DMS114 treated with DMSO at 0.1 percent for 48 hours (cell line): ENCODE data around the gene PAK1IP1.
"Not testable (repeated sequence)": the region's sequence is repeated elsewhere in the genome, so short reads cannot be mapped to it uniquely, and the experiment has no call there.

Experiments
- DNase-seq: peaks from one replicate; lab custom pipeline; 2025; ENCODE audit not compliant: unreplicated experiment; lab: John Stamatoyannopoulos, UW

Gene PAK1IP1, protein sequence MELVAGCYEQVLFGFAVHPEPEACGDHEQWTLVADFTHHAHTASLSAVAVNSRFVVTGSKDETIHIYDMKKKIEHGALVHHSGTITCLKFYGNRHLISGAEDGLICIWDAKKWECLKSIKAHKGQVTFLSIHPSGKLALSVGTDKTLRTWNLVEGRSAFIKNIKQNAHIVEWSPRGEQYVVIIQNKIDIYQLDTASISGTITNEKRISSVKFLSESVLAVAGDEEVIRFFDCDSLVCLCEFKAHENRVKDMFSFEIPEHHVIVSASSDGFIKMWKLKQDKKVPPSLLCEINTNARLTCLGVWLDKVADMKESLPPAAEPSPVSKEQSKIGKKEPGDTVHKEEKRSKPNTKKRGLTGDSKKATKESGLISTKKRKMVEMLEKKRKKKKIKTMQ

DNA sequence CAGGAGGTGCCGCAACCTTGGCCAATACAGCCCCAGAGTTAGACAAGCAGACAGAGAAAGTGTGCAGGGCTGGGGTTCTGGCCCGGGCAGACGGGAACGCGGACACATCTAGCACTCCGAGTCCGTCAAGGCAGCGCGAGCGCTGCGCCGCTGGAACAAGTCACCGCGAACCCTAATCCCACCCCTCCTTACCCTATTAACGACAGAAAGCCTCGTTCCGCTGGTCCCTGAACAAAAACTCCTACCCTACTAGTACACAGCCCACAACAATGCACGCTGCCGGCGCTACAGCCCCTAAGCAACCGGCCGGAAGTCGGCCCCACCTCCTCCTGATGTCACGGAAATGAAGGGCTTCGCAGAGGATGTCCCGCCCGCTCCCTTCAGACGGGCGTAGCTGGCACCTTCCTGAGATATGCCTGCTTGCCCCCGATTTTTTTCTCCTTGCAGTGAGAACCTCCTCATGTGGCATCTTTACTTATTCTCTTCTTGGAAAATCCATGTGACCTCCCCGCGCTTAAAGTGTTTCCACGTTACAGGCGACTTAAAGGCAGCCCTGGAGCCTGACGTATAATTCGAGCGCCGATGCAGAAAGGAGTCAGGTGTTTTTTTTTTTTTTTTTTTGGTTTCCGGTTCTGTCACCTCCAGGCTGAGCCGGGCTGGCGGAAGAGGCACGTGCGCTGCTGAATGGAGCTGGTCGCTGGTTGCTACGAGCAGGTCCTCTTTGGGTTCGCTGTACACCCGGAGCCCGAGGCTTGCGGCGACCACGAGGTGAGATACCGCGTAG, at the start of gene PAK1IP1, which contains the start of gene C6orf52:
Gene PAK1IP1 (plus strand): TSS at position 671 of the 784 bp plus-strand sequence. CDS start 14 bp downstream, at position 685.
Gene C6orf52 (minus strand): TSS at position 315 of the 784 bp plus-strand sequence. CDS start 7,066 bp downstream, outside the sequence.
- DNase-seq, result peak; percentile 94

DNA sequence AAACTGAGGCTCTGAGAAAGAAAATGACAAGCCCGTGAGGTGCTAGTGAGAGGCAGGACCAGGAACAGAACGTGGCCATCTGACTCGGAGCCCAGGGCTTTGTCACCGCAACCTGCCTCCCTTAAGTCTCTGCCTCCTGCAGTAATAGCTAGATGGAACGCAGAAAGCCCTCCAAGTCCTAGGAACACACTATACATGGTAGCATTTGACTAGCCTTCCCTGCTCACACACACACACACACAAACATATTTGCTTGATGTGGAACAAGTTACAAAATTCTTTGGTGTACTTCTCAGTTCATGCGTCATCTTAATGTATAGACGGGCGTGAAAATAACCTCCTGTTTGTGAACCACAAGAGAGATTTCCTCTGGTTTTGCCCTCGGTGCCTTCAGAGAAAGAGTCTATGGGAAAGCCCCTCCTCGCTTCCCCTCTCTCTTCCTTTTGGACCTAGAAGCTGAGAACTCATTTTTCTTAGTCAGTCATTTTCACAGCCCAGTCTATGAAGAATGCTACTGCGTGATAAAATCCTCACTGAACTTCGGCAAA, 39.2 kb upstream of the PAK1IP1 start:
- DNase-seq, result no peak

DNA sequence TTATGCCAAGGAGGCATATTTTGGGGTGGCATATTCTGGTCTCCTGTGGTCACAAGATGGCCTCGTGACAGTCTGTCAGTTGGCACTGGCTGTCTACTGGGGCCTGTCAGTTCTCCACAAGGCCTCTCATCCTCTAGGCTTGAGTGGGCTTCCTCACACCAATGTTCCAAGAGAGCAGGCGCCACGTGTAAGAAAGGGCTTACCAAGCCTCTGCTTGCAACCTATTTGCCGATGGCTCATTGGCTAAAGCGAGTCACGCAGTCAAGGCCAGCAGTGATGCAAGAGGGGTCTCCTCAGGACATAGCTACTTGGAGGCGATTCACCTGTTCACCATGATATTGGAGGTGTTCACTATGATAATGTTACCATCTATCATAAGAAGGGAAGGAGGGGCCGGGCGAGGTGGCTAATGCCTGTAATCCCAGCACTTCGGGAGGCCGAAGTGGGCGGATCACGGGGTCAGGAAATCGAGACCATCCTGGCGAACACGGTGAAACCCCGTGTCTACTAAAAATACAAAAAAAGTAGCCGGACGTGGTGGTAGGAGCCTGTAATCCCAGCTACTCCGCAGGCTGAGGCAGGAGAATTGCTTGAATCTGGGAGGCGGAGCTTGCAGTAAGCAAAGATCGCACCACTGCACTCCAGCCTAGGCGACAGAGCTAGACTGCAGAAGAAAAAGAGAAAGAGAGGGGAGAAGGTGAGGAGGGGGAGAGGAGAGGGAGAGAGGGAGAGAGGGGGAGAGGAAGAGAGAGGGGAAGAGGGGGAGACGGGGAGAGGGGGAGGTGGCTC, 35.7 kb upstream of the PAK1IP1 start:
- no peak for DNase-seq

DNA sequence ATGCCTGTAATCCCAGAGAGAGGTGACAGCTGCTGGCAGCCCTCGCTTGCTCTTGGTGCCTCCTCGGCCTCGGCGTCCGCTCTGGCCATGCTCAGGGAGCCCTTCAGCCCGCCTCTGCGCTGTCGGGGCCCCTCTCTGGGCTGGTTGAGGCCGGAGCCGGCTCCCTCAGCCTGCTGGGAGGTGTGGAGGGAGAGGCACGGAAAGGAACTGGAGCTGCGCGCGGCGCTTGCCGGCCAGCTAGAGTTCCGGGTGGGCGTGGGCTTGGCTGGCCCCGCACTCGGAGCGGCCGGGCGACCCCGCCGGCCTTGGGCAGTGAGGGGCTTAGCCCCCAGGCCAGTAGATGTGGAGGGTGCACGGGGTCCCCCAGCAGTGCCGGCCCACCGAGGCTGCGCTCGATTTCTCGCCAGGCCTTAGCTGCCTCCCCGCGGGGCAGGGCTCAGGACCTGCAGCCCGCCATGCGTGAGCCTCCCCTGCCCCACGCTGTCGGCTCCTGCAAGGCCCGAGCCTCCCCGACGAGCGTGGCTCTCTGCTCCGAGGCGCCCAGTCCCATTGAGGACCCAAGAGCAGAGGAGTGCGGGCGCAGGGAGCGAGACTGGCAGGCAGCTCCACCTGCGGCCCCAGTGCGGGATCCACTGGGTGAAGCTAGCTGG, 34.9 kb upstream of the PAK1IP1 start:
- no peak for DNase-seq

DNA sequence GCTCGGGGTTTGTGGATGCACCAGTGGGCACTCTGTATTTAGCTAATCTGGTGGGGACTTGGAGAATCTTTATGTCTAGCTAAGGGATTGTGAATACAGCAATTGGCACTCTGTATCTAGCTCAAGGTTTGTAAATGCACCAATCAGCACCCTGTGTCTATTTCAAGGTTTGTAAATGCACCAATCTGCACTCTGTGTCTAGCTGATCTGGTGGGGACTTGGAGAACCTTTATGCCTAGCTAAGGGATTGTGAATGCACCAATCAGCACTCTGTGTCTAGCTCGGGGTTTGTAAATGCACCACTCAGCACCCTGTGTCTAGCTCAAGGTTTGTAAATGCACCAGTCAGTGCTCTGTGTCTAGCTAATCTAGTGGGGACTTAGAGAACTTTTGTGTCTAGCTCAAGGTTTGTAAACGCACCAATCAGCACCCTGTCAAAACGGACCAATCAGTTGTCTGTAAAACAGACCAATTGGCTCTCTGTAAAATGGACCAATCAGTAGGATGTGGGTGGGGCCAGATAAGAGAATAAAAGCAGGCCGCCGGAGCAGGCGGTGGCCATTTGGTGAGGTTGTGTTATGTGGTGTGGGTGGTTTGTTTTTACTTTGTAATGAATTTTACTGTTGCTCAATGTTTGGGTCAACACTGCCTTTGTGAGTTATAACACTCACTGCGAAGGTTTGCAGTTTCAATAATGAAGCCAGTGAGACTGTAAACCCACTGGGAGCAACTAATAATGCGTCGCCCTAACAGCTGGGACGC, 34.2 kb upstream of the PAK1IP1 start:
- not testable (repeated sequence) for DNase-seq

DNA sequence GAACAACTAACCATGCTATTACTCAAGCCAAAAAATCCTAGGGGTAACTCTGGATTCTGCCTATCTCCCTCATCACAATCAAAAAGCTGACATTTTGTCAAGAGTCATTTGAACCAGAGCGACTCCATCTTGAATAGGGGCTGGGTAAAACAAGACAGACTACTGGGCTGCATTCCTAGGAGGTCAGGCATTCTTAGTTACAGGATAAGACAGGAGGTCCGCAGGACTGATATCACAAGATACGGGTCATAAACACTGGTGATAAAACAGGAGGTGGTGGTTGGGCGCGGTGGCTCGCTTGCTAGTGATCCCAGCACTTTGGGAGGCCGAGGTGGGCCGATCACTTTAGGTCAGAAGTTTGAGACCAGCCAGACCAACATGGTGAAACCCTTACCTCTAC, 32.6 kb upstream of the PAK1IP1 start:
- no peak for DNase-seq

DNA sequence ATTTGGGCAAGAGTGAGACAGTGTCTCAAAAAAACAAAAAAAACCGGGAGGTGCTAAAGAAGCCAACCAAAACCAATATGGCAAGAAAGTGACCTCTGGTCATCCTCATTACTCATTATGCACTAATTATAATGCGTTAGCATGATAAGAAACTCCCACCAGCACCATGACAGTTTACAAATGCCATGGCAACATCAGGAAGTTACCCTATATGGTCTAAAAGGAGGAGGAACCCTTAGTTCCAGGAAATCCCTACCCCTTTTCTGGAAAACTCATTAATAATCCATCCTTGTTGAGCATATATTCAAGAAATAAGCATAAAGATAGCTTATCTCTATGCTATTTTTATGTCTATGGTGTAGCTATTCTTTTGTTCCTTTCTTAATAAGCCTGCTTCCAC, 32.0 kb upstream of the PAK1IP1 start:
- no peak for DNase-seq

DNA sequence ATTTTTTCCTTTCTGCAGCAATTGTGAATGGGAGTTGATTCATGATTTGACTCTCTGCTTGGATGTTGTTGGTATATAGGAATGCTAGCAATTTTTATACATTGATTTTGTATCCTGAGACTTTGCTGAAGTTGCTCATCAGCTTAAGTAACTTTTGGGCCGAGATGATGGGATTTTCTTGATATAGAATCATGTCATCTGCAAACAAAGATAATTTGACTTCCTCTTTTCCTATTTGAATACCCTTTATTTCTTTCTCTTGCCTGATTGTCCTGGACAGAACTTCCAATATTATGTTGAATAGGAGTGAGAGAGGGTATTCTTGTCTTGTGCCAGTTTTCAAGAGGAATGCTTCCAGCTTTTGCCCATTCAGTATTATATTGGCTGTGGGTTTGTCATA, 29.2 kb upstream of the PAK1IP1 start:
- DNase-seq, result not testable (repeated sequence)

DNA sequence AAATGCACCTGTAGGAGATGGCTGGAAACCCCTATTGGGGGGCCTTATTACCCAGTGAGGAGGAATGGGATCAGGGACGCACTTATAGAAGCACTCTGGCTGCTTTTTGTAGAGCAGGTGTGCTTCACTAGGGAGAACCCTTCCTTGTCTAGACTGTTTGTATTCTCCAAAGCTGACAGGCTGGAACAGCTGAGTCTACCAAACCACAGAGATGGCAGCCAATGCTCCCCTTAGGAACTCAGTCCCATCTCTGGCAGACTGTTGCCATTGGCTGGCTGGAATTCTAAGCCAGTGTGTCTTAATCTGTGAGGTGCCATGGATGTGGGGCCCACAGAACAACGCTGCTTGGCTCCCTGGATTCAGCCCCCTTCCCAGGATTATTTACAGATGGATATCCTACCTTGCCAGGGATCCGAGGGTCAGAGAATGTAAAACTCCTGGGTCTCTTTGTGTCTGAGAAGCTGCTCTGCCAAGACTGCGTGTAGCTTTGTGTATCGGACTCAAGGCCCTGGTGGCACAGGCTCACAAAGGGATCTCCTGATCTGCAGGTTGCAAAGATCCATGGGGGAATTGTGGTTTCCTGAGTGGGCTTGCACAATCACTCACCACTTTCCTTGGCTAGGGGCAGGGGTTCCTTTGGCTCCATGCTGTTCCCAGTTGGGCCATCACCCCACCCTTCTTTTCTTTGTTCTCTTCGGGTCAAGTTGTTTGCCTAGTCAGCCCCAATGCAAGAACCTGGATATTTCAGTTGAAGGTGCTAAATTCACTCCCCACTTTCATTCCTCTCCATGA, 26.4 kb upstream of the PAK1IP1 start:
- DNase-seq, result no peak

DNA sequence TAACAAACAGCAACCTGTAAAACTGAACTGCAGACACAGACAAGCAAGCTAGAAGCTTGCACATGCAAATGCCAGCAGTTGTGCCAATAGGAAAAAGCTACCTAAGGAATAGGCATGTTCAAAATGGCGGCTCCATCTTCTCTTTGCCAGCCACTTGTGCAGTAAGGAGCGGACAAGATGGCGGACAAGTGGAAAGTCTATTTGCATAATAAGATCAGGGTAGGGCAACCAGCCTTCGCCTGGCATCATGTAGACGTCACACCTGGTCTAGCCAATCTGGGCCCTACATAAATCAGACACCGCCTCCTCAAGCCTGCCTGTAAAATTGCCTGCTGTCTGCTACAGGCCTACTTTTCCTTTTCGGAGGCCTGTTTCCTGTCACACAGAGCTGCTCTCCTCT, 18.4 kb upstream of the PAK1IP1 start:
- no peak for DNase-seq

DNA sequence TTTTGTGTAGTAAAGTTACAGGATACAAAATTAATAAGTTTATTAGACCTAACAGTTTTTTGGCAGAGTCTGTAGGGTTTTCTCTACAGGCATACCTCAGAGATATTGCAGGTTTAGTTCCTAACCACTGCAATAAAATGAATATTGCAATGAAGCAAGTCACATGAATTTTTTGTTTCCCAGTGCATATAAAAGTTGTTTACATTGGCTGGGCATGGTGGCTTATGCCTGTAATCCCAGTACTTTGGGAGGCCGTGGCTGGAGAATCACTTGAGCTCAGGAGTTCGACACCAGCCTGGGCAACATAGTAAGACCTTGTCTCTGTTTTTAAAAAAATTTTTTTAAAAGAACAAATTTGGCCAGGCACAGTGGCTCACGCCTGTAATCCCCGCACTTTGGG, 16.3 kb upstream of the PAK1IP1 start:
- DNase-seq, result no peak

DNA sequence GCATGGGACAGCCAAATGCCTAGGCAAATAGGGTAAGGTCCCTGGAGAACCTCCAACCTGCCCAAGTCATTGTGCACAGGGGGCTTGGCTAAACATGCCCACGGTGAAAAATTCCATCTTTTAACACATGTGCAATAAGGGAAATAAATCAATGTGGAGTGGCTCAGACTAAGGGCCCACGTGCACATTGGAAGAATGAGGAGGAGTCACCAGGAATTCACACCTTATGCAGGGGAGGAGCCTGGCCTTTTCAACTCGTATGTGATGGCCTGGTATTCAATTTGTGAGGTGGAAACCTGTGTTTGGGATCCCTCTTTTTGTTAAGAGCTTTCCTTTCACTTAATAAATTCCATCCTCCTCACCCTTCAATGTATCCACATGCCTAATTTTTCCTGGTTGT, 13.0 kb upstream of the PAK1IP1 start:
- no peak for DNase-seq

DNA sequence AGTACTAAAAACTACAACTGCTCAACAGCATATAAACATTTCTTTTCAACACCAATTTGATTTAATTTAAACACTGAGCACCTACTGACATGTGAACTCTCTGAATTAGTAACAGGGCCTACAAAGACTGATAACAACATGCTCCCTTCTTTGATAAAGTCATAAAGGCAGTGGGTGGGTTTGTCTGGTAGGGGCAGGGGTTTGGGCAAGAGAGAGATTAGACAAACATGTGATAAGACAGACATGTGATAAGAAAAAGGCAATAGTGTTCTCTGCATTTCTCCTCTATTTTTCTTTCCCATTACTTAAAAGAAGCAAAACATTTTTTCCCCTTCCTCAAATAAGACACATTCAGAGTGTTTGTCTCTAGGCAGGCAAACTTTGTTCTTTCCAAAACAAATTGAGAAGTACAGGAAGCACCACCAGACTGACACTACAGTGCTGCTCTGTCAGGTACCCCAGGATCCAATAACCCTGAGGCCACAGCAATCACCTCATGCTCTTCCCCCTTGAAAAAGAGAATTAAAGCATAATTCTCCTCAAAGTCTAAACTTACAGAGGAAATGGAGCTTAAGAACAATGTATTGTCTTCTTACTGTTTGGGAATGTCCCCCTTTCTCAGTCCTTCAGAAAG, 12.3 kb upstream of the PAK1IP1 start:
- no peak for DNase-seq

DNA sequence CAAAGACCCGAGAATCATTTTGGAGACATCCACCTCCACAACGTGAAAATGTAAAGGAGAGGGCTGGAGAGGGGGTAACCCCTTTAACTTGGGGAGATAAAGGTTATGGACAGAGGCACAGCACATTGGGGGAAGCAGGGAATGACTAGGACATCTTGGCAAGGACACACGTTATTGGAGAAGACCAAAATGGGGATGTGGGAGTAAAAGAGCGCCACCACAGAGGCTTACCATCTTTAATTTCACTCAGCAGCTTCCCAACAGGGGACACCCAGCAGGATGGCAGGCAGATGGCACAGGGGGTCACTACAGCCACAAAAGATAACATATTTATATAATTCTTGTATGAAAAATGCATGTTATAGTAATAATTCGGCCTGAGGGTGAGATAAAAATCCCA, 10.2 kb upstream of the PAK1IP1 start:
- DNase-seq, result no peak

DNA sequence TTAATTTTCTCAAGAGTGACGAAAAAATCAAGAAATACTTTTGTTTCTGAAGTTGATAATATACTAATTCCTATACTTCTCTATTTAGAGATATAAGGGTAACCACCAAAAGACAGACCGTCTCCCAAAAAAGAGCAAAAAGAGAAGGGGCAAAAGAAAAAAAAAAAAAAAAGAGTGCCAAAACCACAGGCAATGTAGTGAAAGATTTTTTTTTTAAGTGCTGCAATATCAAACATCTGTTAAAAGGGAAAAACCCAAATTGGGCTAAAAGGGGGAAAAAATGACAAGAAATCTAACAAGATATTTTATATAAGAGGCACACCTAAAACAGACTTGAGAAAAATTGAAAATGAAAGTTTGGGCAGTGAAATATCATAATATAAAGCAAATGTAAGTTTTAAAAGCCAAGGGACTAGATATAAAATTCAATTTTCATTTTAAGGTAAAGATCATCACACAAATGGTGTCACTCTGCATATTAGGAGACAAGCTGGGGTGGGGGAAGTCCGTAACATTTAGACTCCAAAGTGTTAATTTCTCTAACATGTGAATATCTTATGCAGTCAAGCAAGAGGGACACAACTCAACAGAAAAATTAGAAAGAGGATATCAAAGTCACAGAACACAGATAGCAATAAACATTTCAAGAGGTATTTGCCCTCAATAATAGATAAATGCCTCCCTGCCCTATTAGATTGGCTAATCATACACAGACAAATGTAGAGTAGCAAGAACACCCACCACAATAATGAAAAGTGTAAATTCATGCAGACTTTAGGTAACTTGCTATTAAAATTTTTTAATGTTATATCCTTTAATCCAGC, 9.5 kb upstream of the PAK1IP1 start:
- no peak for DNase-seq

DNA sequence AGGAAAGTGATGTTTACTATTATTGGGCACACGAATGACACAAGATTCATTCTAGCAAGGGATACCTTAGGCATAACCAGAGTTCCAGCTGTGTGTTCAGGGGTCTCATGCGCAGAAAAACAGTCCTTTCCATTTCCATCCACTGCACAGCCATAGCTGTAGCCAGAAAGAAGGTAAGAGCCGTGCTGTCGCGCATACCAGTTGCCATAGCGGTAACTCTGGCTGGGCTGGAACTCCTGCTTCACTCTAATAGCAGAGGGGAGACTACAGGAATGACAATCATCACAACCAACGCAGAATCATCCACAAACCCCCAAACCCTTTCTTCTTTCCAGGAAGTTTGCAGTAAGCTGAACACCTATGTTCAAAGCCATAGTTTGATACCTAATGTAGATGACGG, 7.9 kb upstream of the PAK1IP1 start:
- DNase-seq, result no peak

DNA sequence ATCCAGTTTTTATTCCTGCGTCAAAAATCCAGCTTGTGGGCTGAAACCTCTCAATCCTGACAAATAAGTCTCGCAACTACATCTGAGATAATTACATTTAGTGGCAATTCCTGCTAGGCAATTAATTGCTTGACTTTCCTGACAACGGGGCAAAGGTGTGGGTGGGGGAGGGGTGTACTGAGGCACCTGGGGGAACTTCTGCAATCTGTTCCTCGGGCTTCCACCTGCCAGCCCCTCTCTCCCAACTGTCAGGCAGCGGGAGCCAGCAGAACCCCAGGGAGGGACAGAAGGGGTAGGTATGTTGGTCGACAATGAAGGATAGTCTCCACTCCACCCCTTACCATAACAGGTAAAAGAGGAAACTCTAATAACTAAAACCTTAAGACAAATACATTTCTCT, 7.2 kb upstream of the PAK1IP1 start:
- DNase-seq, result no peak
